Heart left ventricle (tissue), 13 donors: ENCODE data around the gene COLEC12.

Experiments used
- POLR2A ChIP-seq, 2 donors: fragments of 450-650 bp; IDR thresholded peaks; one replicate each; pipeline ENCODE4 v1.6.1; 2017; ENCODE audit warnings: antibody characterized with exemption in 2 of 2, mild to moderate bottlenecking in 2 of 2, moderate library complexity in 2 of 2
- TF ChIP-seq, protein P1 (sequence below), 12 donors: fragments of 200-600 bp; sonication (generic) in 4 of 12; IDR thresholded peaks; one replicate each; pipeline versions ENCODE4 v1.5.0 to v1.8.0; 2018 to 2022; ENCODE audit warnings: antibody characterized with exemption in 12 of 12, mild to moderate bottlenecking in 5 of 12
- donor health status: ischemic (EF 13 %, LVEDD 7.1; RV severe dilation, severe dysfunction).
- donor health status: DM: no; HTN: yes; CAD: no.
- donor health status: DM: no; HTN: no; CAD: no.
- donor health status: ischemic (EF 25% LVEDD 6.9; RV normal size, moderate dysfunction).
- donor health status: ischemic (EF 25% LVEDD 5.7; RV mildly dilated, moderate dysfunction).
- donor health status: ischemic (EF 35%, LVEDD 5.7; RV mildly dilated, moderate dysfunction).
- donor health status: nonischemic (EF 11% LVEDD 7.7; RV severe dilation, severe dysfunction).
- donor health status: DM: yes; HTN: yes; CAD: no.
- donor health status: PGD.
- donor health status: ischemic (EF 29% LVEDD 5.4; RV normal size, mild dysfunction).
- donor health status: nonischemic (EF 23%, LVEDD 6.1; RV moderate dilation, normal function).

DNA sequence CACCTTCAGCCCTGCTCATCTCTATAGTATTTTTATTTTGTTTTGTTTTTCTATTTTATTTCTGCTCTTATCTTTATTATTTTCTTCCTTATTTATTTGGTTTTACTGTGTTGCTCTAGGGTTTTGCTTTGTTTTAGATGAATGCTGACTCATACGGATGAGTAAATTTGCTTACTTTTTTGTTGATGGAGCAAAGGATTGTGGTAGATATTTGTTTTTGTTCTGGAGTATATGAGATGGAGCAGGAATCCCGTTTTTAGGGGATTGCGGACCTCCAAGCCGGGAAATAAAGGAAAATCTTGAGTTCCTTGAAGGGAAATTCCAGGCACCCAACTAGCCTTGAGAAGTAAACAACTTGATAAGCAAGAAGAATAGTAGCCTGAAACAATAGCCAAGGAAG lies 15.3 kb upstream of the COLEC12 start:
- TF ChIP-seq, protein P1, sequence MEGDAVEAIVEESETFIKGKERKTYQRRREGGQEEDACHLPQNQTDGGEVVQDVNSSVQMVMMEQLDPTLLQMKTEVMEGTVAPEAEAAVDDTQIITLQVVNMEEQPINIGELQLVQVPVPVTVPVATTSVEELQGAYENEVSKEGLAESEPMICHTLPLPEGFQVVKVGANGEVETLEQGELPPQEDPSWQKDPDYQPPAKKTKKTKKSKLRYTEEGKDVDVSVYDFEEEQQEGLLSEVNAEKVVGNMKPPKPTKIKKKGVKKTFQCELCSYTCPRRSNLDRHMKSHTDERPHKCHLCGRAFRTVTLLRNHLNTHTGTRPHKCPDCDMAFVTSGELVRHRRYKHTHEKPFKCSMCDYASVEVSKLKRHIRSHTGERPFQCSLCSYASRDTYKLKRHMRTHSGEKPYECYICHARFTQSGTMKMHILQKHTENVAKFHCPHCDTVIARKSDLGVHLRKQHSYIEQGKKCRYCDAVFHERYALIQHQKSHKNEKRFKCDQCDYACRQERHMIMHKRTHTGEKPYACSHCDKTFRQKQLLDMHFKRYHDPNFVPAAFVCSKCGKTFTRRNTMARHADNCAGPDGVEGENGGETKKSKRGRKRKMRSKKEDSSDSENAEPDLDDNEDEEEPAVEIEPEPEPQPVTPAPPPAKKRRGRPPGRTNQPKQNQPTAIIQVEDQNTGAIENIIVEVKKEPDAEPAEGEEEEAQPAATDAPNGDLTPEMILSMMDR (IDR thresholded peaks at IDR 0.05): no peak
- TF ChIP-seq POLR2A (IDR thresholded peaks at IDR 0.05): no peak
